Astrocyte (in vitro differentiated cells and primary cell): Measurements from ENCODE around the gene EEF1AKMT1. TPM values are rescaled to one million over a fixed set of nuclear protein-coding genes. Genes with fewer than 3 reads are reported as not detected.

Experiments
- DNase-seq: peaks from one replicate; pipeline ENCODE4 v3.0.0-alpha.2; 2010; ENCODE audit warnings: low read depth
- FAIRE-seq: peaks from 2 replicates; lab custom pipeline; 2011; peaks lifted over from hg19 to GRCh38; lab: Jason Lieb, UNC
- H2AFZ ChIP-seq: 2 replicates; pipeline ENCODE4 v1.6.0; 2012; ENCODE audit warnings: low read depth, low read length, inconsistent platforms
- H3K27ac ChIP-seq: 2 replicates; pipeline ENCODE4 v1.5.1; 2011; ENCODE audit warnings: low read depth, low read length, inconsistent platforms
- H3K27me3 ChIP-seq: 2 replicates; pipeline ENCODE4 v1.6.0; 2011; ENCODE audit warnings: low read length, inconsistent platforms; ENCODE audit not compliant: insufficient read depth
- H3K36me3 ChIP-seq: 2 replicates; pipeline ENCODE4 v1.5.1; 2011; ENCODE audit warnings: low read length, inconsistent platforms; ENCODE audit not compliant: insufficient read depth
- H3K4me1 ChIP-seq: 2 replicates; pipeline ENCODE4 v1.5.1; 2011; ENCODE audit warnings: low read length, inconsistent platforms; ENCODE audit not compliant: insufficient read depth
- H3K4me2 ChIP-seq: 2 replicates; pipeline ENCODE4 v1.6.0; 2012; ENCODE audit warnings: low read length, inconsistent platforms
- H3K4me3 ChIP-seq: 2 replicates; pipeline ENCODE4 v1.5.1; 2011; ENCODE audit warnings: low read depth, mild to moderate bottlenecking, low read length, inconsistent platforms; ENCODE audit not compliant: insufficient read depth
- H3K79me2 ChIP-seq: 2 replicates; pipeline ENCODE4 v1.6.0; 2012; ENCODE audit warnings: mild to moderate bottlenecking, low read length, inconsistent platforms; ENCODE audit not compliant: insufficient read depth
- H3K9ac ChIP-seq: 2 replicates; pipeline ENCODE4 v1.6.0; 2012; ENCODE audit warnings: mild to moderate bottlenecking, low read length, inconsistent platforms
- H3K9me3 ChIP-seq: 2 replicates; pipeline ENCODE4 v1.5.1; 2012; ENCODE audit warnings: low read depth, mild to moderate bottlenecking, low read length, inconsistent platforms; ENCODE audit not compliant: insufficient read depth
- H4K20me1 ChIP-seq: 2 replicates; pipeline ENCODE4 v1.6.0; 2012; ENCODE audit warnings: low read length, inconsistent platforms; ENCODE audit not compliant: insufficient read depth
- H3K27ac Mint-ChIP-seq: one replicate; pipeline ENCODE4 v1.8.0; 2021; ENCODE audit warnings: mild to moderate bottlenecking, mixed read lengths; ENCODE audit not compliant: unreplicated experiment
- H3K27me3 Mint-ChIP-seq: one replicate; pipeline ENCODE4 v1.8.0; 2021; ENCODE audit warnings: low read depth, mixed read lengths; ENCODE audit not compliant: unreplicated experiment
- H3K36me3 Mint-ChIP-seq: one replicate; pipeline ENCODE4 v1.8.0; 2021; ENCODE audit warnings: low read depth, mixed read lengths; ENCODE audit not compliant: unreplicated experiment
- H3K4me1 Mint-ChIP-seq: one replicate; pipeline ENCODE4 v1.8.0; 2021; ENCODE audit warnings: low read depth, mixed read lengths; ENCODE audit not compliant: unreplicated experiment
- H3K4me3 Mint-ChIP-seq: one replicate; pipeline ENCODE4 v1.8.0; 2021; ENCODE audit warnings: mild to moderate bottlenecking, moderate library complexity, mixed read lengths; ENCODE audit not compliant: unreplicated experiment
- H3K9me3 Mint-ChIP-seq: one replicate; pipeline ENCODE4 v1.8.0; 2021; ENCODE audit warnings: mild to moderate bottlenecking, mixed read lengths; ENCODE audit not compliant: unreplicated experiment
- CTCF ChIP-seq: IDR thresholded peaks from 2 replicates; pipeline ENCODE4 v1.5.1; 2011; ENCODE audit warnings: low read depth, mild to moderate bottlenecking, inconsistent platforms, low read length, moderate library complexity; ENCODE audit not compliant: insufficient read depth
- EZH2 ChIP-seq: IDR thresholded peaks from 2 replicates; pipeline ENCODE4 v1.6.1; 2012; ENCODE audit warnings: mild to moderate bottlenecking, low read length, inconsistent platforms; ENCODE audit not compliant: insufficient read depth
- total RNA-seq: library from RNA; stranded (reverse); gene quantifications from 2 replicates; pipeline ENCODE4 v1.2.1, GENCODE V29; 2021

Gene EEF1AKMT1
- total RNA-seq, 1 donor from 2014 or later, result 6.7 TPM

DNA sequence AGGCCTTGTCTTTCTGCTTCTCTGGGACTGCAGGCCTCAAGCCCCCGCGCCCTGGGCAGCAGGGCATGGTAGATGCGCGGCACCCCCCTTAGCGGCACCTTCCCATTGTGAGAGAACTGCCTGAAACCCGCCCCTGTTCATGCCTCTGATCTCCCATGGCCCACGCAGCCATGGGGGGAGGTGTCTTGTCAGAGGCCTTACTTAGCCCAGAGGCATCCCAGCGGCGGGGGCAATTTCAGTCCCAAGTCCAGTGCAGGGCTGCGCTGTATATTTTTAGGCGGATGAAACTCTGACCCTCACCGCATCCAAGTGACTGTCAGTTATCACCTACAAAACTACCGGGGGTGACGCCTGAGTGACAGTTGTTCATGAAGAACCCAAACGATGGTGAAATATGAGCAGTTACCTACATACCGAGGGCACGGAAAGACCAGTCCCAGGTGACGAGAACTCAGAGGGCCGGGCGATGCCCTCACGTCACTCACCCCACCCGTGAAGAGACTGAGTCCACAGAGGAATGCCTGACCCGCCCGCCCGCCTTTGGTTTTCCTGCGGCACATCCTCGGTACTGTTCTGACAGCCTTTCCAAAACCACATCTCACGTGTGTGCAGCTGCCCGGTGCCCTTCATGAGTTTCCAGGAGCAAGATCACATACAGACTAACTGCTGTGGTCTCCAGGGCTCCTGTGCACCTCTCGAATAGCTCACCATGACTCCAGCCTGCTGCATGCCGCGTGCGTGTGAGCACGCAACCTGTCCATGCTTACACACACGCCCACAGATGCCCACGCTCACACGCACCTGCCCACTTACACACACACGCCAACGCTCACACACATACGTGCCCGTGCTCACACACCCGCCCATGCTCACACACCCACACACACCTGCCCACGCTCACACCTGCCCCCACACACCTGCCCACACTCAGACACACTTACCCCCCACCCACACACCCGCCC is 55.9 kb downstream of the EEF1AKMT1 start:
- no peak for FAIRE-seq
- DNase-seq, result no peak
- Histone ChIP-seq H2AFZ (no peak overlapping the region), H3K27ac (no peak overlapping the region), H3K9me3 (no peaks in the 10 kb centered on the region), H3K79me2 (no peaks in the 10 kb centered on the region), H3K9ac (no peak overlapping the region), H3K4me2 (no peak overlapping the region), H3K4me1 (peaks cover 26% of the 10 kb centered on the region), H3K36me3 (no peaks in the 10 kb centered on the region), H4K20me1 (no peaks in the 10 kb centered on the region), H3K4me3 (no peak overlapping the region), H3K27me3 (peaks cover 8% of the 10 kb centered on the region)
- Mint-ChIP-seq H3K27ac (no peak overlapping the region), H3K36me3 (peaks cover 1% of the 10 kb centered on the region), H3K4me3 (no peak overlapping the region), H3K27me3 (peaks cover 18% of the 10 kb centered on the region), H3K9me3 (no peaks in the 10 kb centered on the region), H3K4me1 (peaks cover 13% of the 10 kb centered on the region)
- TF ChIP-seq CTCF, result no peak
- TF ChIP-seq EZH2, result no peak

- TF ChIP-seq EZH2 (no peak), CTCF (no peak)
- peaks cover 13% of the 10 kb centered on the region for H3K4me1 Mint-ChIP-seq
- H3K27ac Mint-ChIP-seq, result no peak overlapping the region
- H2AFZ ChIP-seq, result peak overlapping the region; percentile 32
- peaks cover 8% of the 10 kb centered on the region for H3K27me3 ChIP-seq
- FAIRE-seq, result no peak
- no peak overlapping the region for H3K4me3 ChIP-seq
- DNase-seq, result no peak
- H3K27me3 Mint-ChIP-seq, result peaks cover 10% of the 10 kb centered on the region
- H3K36me3 Mint-ChIP-seq, result no peaks in the 10 kb centered on the region
- H4K20me1 ChIP-seq, result no peaks in the 10 kb centered on the region
- no peak overlapping the region for H3K4me2 ChIP-seq
- H3K4me1 ChIP-seq, result peaks cover 26% of the 10 kb centered on the region
- no peaks in the 10 kb centered on the region for H3K9me3 Mint-ChIP-seq
- H3K79me2 ChIP-seq, result no peaks in the 10 kb centered on the region
- no peaks in the 10 kb centered on the region for H3K36me3 ChIP-seq
- no peak overlapping the region for H3K27ac ChIP-seq
- H3K4me3 Mint-ChIP-seq, result no peak overlapping the region
- H3K9ac ChIP-seq, result no peak overlapping the region
- H3K9me3 ChIP-seq, result no peaks in the 10 kb centered on the region
Measured at GRCh38 chr13:20716951-20717350, 56.8 kb downstream of the EEF1AKMT1 start.

- Histone ChIP-seq H4K20me1 (no peaks in the 10 kb centered on the region), H3K27me3 (peaks cover 8% of the 10 kb centered on the region), H3K27ac (no peak overlapping the region), H3K36me3 (no peaks in the 10 kb centered on the region), H3K4me1 (peaks cover 18% of the 10 kb centered on the region), H3K4me3 (no peak overlapping the region), H3K79me2 (no peaks in the 10 kb centered on the region), H3K9ac (no peak overlapping the region), H3K4me2 (peak overlapping the region; percentile 88), H3K9me3 (no peaks in the 10 kb centered on the region), H2AFZ (no peak overlapping the region)
- Mint-ChIP-seq H3K27ac (no peak overlapping the region), H3K4me1 (peaks cover 16% of the 10 kb centered on the region), H3K4me3 (no peak overlapping the region), H3K9me3 (no peaks in the 10 kb centered on the region), H3K27me3 (peaks cover 7% of the 10 kb centered on the region), H3K36me3 (no peaks in the 10 kb centered on the region)
- no peak for FAIRE-seq
- DNase-seq, result no peak
- no peak for TF ChIP-seq EZH2
- no peak for TF ChIP-seq CTCF
Measured at GRCh38 chr13:20715330-20715712, 58.4 kb downstream of the EEF1AKMT1 start.
